HCT116 (cell line): Measurements from ENCODE around the gene APBA2.

Source experiments
- CEBPB ChIP-seq: IDR thresholded peaks from 2 replicates; pipeline ENCODE4 v1.6.1; 2012; ENCODE audit warnings: low read depth
- EZH2 ChIP-seq: fragments of 200-600 bp; sonication (generic); IDR thresholded peaks from 2 replicates; pipeline ENCODE4 v1.6.1; 2017; ENCODE audit warnings: antibody characterized with exemption, mixed run types
- EZH2phosphoT487 ChIP-seq: fragments of 200-600 bp; IDR thresholded peaks from 2 replicates; pipeline ENCODE4 v1.6.1; 2018; ENCODE audit warnings: antibody characterized with exemption, borderline replicate concordance
- FOSL1 ChIP-seq: IDR thresholded peaks from 2 replicates; pipeline ENCODE4 v1.6.1; 2012; ENCODE audit warnings: low read depth
- POLR2A ChIP-seq: IDR thresholded peaks from 2 replicates; pipeline ENCODE4 v1.7.0; 2011; ENCODE audit warnings: borderline replicate concordance; ENCODE audit not compliant: insufficient read depth, insufficient read length; ENCODE audit errors: extremely low read depth
- RAD21 ChIP-seq: IDR thresholded peaks from 2 replicates; pipeline ENCODE4 v1.6.1; 2012; ENCODE audit warnings: low read depth, mild to moderate bottlenecking
- SP1 ChIP-seq: IDR thresholded peaks from 2 replicates; pipeline ENCODE4 v1.6.1; 2012; ENCODE audit warnings: low read depth
- TF ChIP-seq, protein P1 (sequence below), 3 experiments: fragments of 200-600 bp in 1 of 3; sonication (generic) in 1 of 3; IDR thresholded peaks in 2 of 3; conservative IDR thresholded peaks in 1 of 3; 2 replicates each; pipeline ENCODE4 v1.5.1; 2012 to 2017; ENCODE audit warnings: low read depth in 2 of 3, low read length in 2 of 3, antibody characterized with exemption in 1 of 3, borderline replicate concordance in 1 of 3, control low read depth in 1 of 3, mild to moderate bottlenecking in 1 of 3, mixed read lengths in 1 of 3, mixed run types in 1 of 3, moderate library complexity in 1 of 3; ENCODE audit not compliant: insufficient read depth in 1 of 3
- TF ChIP-seq, protein P2 (sequence below): IDR thresholded peaks from 2 replicates; pipeline ENCODE4 v1.6.1; 2012

DNA sequence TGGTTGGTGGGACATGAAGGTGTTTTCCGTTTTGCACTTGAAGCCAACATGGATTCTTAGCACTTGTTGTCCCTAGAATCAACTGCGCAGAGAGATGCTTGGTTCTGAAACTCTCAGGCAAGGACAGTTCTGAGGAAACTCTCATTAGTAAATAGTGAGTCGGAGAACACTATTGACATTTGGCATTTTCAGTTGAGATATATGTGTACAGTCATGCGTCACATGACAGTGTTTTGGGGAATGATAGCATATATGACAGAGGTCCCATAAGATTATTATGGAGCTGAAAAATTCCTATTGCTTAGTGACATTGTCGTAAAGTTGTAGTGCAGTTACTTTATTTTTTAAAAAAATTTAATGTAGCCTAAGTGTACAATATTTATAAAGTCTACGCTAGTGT is 5.8 kb downstream of the APBA2 start:
- TF ChIP-seq CEBPB, result no peak
- TF ChIP-seq, protein P1, sequence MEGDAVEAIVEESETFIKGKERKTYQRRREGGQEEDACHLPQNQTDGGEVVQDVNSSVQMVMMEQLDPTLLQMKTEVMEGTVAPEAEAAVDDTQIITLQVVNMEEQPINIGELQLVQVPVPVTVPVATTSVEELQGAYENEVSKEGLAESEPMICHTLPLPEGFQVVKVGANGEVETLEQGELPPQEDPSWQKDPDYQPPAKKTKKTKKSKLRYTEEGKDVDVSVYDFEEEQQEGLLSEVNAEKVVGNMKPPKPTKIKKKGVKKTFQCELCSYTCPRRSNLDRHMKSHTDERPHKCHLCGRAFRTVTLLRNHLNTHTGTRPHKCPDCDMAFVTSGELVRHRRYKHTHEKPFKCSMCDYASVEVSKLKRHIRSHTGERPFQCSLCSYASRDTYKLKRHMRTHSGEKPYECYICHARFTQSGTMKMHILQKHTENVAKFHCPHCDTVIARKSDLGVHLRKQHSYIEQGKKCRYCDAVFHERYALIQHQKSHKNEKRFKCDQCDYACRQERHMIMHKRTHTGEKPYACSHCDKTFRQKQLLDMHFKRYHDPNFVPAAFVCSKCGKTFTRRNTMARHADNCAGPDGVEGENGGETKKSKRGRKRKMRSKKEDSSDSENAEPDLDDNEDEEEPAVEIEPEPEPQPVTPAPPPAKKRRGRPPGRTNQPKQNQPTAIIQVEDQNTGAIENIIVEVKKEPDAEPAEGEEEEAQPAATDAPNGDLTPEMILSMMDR (IDR thresholded peaks at IDR 0.05 in 2 of 3, conservative IDR thresholded peaks at IDR 0.05 in 1 of 3; ENCODE audit: borderline replicate concordance in 1 of 3, insufficient read depth in 1 of 3, low read depth in 2 of 3, low read length in 2 of 3), result no peak
- TF ChIP-seq SP1, result no peak
- TF ChIP-seq POLR2A, result no peak
- no peak for TF ChIP-seq EZH2
- TF ChIP-seq RAD21, result no peak
- TF ChIP-seq, protein P2, sequence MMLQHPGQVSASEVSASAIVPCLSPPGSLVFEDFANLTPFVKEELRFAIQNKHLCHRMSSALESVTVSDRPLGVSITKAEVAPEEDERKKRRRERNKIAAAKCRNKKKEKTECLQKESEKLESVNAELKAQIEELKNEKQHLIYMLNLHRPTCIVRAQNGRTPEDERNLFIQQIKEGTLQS, result no peak
- no peak for TF ChIP-seq FOSL1
- TF ChIP-seq EZH2phosphoT487, result no peak
